Suprapubic skin (tissue), 3 donors: ENCODE results near the gene CHST11.

Experiments used
- CTCF ChIP-seq, 2 donors: fragments of 200-600 bp in 1 of 2; fragments of 450-650 bp in 1 of 2; sonication (generic) in 1 of 2; IDR thresholded peaks; one replicate each; pipeline ENCODE4 v1.5.1; 2016 to 2019; ENCODE audit warnings: antibody characterized with exemption in 2 of 2, mild to moderate bottlenecking in 1 of 2, moderate library complexity in 1 of 2
- POLR2AphosphoS5 ChIP-seq, 3 donors: sonication (generic); formaldehyde crosslinking; IDR thresholded peaks; one replicate each; pipeline ENCODE4 v1.6.1; 2017; ENCODE audit warnings: antibody characterized with exemption in 3 of 3

GRCh38 chr12:104699489-104700190, 242.9 kb downstream of the CHST11 start:
- TF ChIP-seq CTCF (IDR thresholded peaks at IDR 0.05): no peak
- no peak for TF ChIP-seq POLR2AphosphoS5 (IDR thresholded peaks at IDR 0.05)
